GM19468 (cell line): ENCODE data around the gene PGA3.
"Not testable (repeated sequence)": the region's sequence is repeated elsewhere in the genome, so short reads cannot be mapped to it uniquely, and the experiment has no call there.

Source experiments
- ATAC-seq: cut with Tn5 transposase; IDR thresholded peaks from one replicate; pipeline ENCODE4 v1.9.1; 2021; ENCODE audit warnings: mild to moderate bottlenecking, moderate library complexity, moderate number of reproducible peaks; ENCODE audit not compliant: unreplicated experiment; ENCODE audit errors: extremely low read depth

The PGA3 gene

DNA sequence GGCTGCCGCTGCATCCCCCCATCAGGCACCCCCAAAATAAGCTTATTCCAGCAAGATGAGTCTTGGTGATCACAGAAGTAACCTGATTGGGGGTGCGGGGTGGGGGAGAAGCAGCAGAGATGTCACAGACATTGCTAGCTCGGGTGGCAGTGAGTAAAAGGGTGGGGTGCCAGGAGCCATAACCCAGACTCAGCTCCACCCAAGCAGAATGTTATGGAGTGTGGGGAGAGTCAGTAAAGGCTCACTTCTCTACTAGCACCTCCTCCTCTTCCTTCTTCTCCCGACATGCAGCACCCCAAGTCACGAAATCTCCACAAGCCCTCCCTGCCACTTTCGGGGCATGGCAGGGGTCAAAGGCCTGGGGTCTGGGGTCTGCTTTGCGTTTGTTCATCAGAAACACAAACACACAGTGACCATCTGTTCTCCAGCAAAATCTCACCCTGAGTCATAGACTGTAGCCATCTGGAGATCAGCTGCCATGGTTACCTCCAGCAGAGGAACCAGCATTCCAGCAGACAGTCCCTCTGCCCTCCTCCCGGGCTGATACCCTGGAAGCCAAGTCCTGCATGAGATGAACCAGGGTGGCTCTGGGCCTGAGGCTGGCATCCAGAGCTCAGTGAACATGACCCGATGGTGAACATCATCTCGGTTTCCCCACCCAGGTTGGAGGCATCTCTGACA lies 42.1 kb downstream of the PGA3 start:
- ATAC-seq = not testable (repeated sequence)

DNA sequence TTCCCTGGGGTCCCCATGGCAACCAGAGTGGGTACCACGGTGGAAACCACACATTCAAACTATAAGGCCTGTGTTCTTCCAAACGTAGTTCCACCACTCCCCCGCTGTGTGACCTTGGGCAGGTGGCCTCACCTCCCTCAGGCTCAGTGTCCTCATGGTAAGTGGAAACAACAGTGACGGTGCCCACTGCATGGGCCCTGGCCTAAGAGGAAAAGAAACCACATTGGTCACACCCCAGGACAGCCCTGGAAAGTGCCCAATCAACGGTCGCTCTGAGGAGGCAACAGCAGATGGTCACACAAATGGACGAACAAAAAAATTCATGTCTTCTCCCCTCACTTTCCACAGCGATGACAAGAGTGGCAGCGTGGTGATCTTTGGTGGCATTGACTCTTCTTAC lies 44.8 kb downstream of the PGA3 start:
- ATAC-seq = not testable (repeated sequence)

DNA sequence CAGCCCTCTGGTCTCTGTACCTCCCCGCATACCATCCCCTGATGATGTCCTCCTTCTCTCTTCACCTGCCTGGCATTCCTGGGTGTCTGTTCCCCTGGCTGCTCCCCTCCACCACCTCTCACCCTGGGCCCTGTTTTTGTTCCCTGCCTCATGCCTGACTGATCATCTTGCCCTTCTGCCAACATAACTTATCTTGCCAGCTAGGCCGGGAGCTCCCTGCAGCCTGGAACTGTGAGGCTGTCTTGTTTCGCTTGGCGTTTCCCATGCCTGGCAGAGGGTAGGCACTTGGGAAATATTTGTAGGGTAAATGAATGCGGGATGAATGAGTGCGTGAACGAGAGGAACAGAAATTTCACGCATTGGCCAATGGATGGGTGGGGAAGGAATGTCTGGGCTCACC lies 45.9 kb downstream of the PGA3 start:
- ATAC-seq = not testable (repeated sequence)

GRCh38 chr11:61250796-61251765 lies 47.8 kb downstream of the PGA3 start:
- not testable (repeated sequence) for ATAC-seq

- not testable (repeated sequence) for ATAC-seq
These were observed 49.0 kb downstream of the PGA3 start for GRCh38 chr11:61252332-61252731.

DNA sequence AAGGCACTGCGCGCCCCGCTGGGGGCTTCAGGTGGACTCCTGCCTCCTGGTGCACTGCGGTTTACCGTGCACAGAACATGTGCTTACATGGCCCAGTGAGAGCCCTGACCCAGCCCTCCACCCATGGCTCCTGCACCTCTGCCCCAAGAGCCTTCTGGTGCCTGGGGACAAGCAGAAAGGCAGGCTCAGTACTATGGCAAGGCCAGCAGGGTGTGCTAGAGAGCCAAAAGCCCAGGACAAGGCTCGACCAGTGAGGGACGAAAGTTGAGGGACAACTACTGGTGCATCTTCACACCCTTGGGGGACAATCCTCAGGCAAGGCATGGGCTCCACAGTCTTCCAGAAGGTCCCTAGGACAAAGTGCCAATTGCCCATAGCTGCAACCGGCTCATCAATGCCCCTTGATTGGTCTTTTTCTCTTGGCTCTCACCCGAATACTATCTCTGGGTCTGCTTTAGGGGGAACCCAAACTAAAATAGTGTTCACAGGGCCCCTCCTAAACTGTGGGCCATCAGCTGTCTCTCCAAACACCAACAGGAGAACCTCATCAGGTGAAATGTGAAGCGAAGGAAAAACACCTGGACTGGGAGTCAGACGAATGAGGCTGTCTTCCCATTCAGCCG lies 51.2 kb downstream of the PGA3 start:
- no peak for ATAC-seq

DNA sequence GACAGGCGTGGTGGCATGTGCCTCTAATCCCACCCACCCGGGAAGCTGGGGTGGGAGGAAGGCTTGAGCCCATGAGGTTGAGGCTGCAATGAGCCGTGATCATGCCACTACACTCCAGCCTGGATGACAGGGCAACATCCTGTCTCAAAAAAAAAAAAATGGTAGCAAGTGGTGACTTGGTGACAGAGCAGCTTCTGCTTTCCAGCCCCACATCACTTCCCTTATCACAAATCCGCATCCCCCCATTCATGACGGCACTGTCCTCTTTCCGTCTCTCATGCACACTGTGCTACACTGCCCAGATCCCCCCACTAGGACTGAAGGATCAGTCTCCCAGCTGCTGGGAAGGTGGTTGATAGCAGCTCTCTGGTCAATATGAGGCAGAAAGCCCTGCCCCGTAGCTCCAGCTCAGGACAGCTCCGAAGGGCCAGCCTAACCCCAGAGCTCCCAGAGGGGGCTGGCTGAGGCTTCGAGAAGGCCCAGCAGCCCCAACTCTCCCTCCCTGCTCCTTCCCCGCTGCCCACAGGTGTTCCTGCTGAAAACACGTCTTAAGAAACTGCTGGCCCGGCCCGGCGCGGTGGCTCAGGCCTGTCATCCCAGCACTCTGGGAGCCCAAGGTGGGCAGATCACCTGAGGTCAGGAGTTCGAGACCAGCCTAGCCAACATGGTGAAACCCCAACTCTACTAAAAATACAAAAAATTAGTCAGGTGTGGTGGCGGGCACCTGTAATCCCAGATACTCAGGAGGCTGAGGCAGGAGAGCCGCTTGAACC lies 53.6 kb downstream of the PGA3 start:
- ATAC-seq = no peak

- no peak for ATAC-seq
These were observed 55.2 kb downstream of the PGA3 start for GRCh38 chr11:61258546-61258945.

GRCh38 chr11:61259363-61259762 lies 56.0 kb downstream of the PGA3 start:
- no peak for ATAC-seq
